ENCODE data around the gene BRIX1.

GRCh38 chr5:34870382-34870781, 45.1 kb upstream of the BRIX1 start:
- TF ChIP-seq POLR2AphosphoS5 (IDR thresholded peaks at IDR 0.05): no peak
- no peak for TF ChIP-seq CTCF (IDR thresholded peaks at IDR 0.05)

Measured in suprapubic skin (tissue), 3 donors.